GM21723 (cell line): Measurements from ENCODE around the gene SSBP4.
"Not testable (repeated sequence)": the region's sequence is repeated elsewhere in the genome, so short reads cannot be mapped to it uniquely, and the experiment has no call there.

Experiments
- ATAC-seq: cut with Tn5 transposase; IDR thresholded peaks from one replicate; pipeline ENCODE4 v1.9.1; 2021; ENCODE audit warnings: mild to moderate bottlenecking, moderate library complexity; ENCODE audit not compliant: unreplicated experiment

The SSBP4 gene

GRCh38 chr19:18392926-18393325 is 26.3 kb upstream of the SSBP4 start:
- ATAC-seq, result no peak

- no peak for ATAC-seq
These were observed 25.4 kb upstream of the SSBP4 start for GRCh38 chr19:18393836-18394235.

GRCh38 chr19:18396471-18397241 is 22.5 kb upstream of the SSBP4 start:
- ATAC-seq, result no peak

GRCh38 chr19:18397242-18398202 is 21.7 kb upstream of the SSBP4 start, which contains the start of gene LRRC25:
Gene LRRC25 (minus strand): TSS chr19:18397622. CDS start chr19:18396963, 659 bp downstream.
- ATAC-seq, result no peak

- ATAC-seq, result no peak
These were observed 20.2 kb upstream of the SSBP4 start for GRCh38 chr19:18399008-18399407.

- ATAC-seq, result no peak
These were observed 17.6 kb upstream of the SSBP4 start for GRCh38 chr19:18401580-18402112.

GRCh38 chr19:18402455-18403248 is 16.5 kb upstream of the SSBP4 start:
- not testable (repeated sequence) for ATAC-seq

GRCh38 chr19:18405754-18406153 is 13.4 kb upstream of the SSBP4 start:
- not testable (repeated sequence) for ATAC-seq

GRCh38 chr19:18406749-18407148 is 12.4 kb upstream of the SSBP4 start:
- ATAC-seq, result no peak

- ATAC-seq, result no peak
These were observed 11.1 kb upstream of the SSBP4 start for GRCh38 chr19:18408053-18408476.

- ATAC-seq, result no peak
These were observed 6.5 kb upstream of the SSBP4 start for GRCh38 chr19:18412610-18413239.

- no peak for ATAC-seq
These were observed 4.6 kb upstream of the SSBP4 start for GRCh38 chr19:18414504-18415177.

- ATAC-seq, result no peak
These were observed 3.9 kb upstream of the SSBP4 start for GRCh38 chr19:18415178-18415867.

GRCh38 chr19:18416778-18417249 is 2.4 kb upstream of the SSBP4 start:
- ATAC-seq, result no peak

- ATAC-seq, result no peak
These were observed 1.8 kb upstream of the SSBP4 start for GRCh38 chr19:18417250-18418028.

- ATAC-seq, result no peak
These were observed 1.1 kb upstream of the SSBP4 start for GRCh38 chr19:18418029-18418482.

- no peak for ATAC-seq
These were observed 559 bp upstream of the SSBP4 start for GRCh38 chr19:18418483-18419194.
